NCI-H146 (cell line): ENCODE results near the gene MAP2K6.

Experiments used
- DNase-seq: peaks from one replicate; lab custom pipeline; 2025; lab: John Stamatoyannopoulos, UW

The MAP2K6 gene

GRCh38 chr17:69492410-69493071 is 78.0 kb downstream of the MAP2K6 start:
- DNase-seq, result no peak

GRCh38 chr17:69495787-69496186 is 81.3 kb downstream of the MAP2K6 start:
- no peak for DNase-seq

- DNase-seq, result no peak
Measured at GRCh38 chr17:69497161-69497560, 82.7 kb downstream of the MAP2K6 start.

GRCh38 chr17:69499318-69499717 is 84.8 kb downstream of the MAP2K6 start:
- DNase-seq, result no peak

- DNase-seq, result no peak
Measured at GRCh38 chr17:69500911-69501429, 86.5 kb downstream of the MAP2K6 start.

- DNase-seq, result peak; percentile 31
Measured at GRCh38 chr17:69501591-69502468, 87.3 kb downstream of the MAP2K6 start.

GRCh38 chr17:69503711-69504110 is 89.2 kb downstream of the MAP2K6 start:
- DNase-seq, result no peak

GRCh38 chr17:69505740-69506139 is 91.2 kb downstream of the MAP2K6 start:
- DNase-seq, result no peak

GRCh38 chr17:69506489-69506888 is 92.0 kb downstream of the MAP2K6 start:
- DNase-seq, result no peak

- no peak for DNase-seq
Measured at GRCh38 chr17:69508814-69509213, 94.3 kb downstream of the MAP2K6 start.

GRCh38 chr17:69511250-69511649 is 96.8 kb downstream of the MAP2K6 start:
- DNase-seq, result no peak

GRCh38 chr17:69512946-69513345 is 98.4 kb downstream of the MAP2K6 start:
- DNase-seq, result no peak

- DNase-seq, result no peak
Measured at GRCh38 chr17:69516225-69516624, 101.7 kb downstream of the MAP2K6 start.

GRCh38 chr17:69516911-69517310 is 102.4 kb downstream of the MAP2K6 start:
- DNase-seq, result no peak

GRCh38 chr17:69518951-69519350 is 104.5 kb downstream of the MAP2K6 start:
- DNase-seq, result no peak

GRCh38 chr17:69523244-69523861 is 108.9 kb downstream of the MAP2K6 start:
- DNase-seq, result no peak

- DNase-seq, result no peak
Measured at GRCh38 chr17:69524854-69525253, 110.4 kb downstream of the MAP2K6 start.

- peak; percentile 10 for DNase-seq
Measured at GRCh38 chr17:69525920-69526841, 111.7 kb downstream of the MAP2K6 start.

- no peak for DNase-seq
Measured at GRCh38 chr17:69528035-69528434, 113.5 kb downstream of the MAP2K6 start.

- DNase-seq, result no peak
Measured at GRCh38 chr17:69533481-69534234, 119.2 kb downstream of the MAP2K6 start.

- no peak for DNase-seq
Measured at GRCh38 chr17:69534235-69534621, 119.7 kb downstream of the MAP2K6 start.
